Activated CD8-positive, alpha-beta memory T cell treated with anti-CD3 and anti-CD28 coated beads, Interleukin-2, amount 10 ng/mL, durations not matched to agents 7 days and 5 days (primary cell): Measurements from ENCODE around the gene SERINC3. TPM values are rescaled to one million over a fixed set of nuclear protein-coding genes. Genes with fewer than 3 reads are reported as not detected.

Source experiments
- ATAC-seq: fragments of 150-1000 bp; cut with Tn5 transposase; one replicate; pipeline ENCODE4 v1.10.0; 2021; ENCODE audit warnings: moderate library complexity
- CTCF ChIA-PET: fragments of 350-600 bp; sonication (Branson Sonifier 250); formaldehyde crosslinking; loops from one replicate; lab custom pipeline; 2021; ENCODE audit warnings: antibody characterized with exemption; lab: Charles Lee
- DNase-seq: peaks from one replicate; pipeline ENCODE4 v3.0.0-alpha.2; 2020
- H3K27ac Mint-ChIP-seq: one replicate; pipeline ENCODE4 v1.8.0; 2021; ENCODE audit warnings: mild to moderate bottlenecking, mixed read lengths
- H3K27me3 Mint-ChIP-seq: one replicate; pipeline ENCODE4 v1.8.0; 2021; ENCODE audit warnings: mixed read lengths
- H3K36me3 Mint-ChIP-seq: one replicate; pipeline ENCODE4 v1.8.0; 2021; ENCODE audit warnings: mild to moderate bottlenecking, mixed read lengths
- H3K4me1 Mint-ChIP-seq: one replicate; pipeline ENCODE4 v1.8.0; 2021; ENCODE audit warnings: mixed read lengths
- H3K4me3 Mint-ChIP-seq: one replicate; pipeline ENCODE4 v1.8.0; 2021; ENCODE audit warnings: mild to moderate bottlenecking, moderate library complexity, mixed read lengths
- H3K9me3 Mint-ChIP-seq: one replicate; pipeline ENCODE4 v1.8.0; 2022; ENCODE audit warnings: low read depth, mixed read lengths
- total RNA-seq, 2 experiments: library from RNA; stranded (reverse); gene quantifications; one replicate each; pipeline ENCODE4 v1.2.3, GENCODE V29; 2021

Gene SERINC3
- total RNA-seq, 2 experiments from 2014 or later, result 50.1 to 64.6 TPM

DNA sequence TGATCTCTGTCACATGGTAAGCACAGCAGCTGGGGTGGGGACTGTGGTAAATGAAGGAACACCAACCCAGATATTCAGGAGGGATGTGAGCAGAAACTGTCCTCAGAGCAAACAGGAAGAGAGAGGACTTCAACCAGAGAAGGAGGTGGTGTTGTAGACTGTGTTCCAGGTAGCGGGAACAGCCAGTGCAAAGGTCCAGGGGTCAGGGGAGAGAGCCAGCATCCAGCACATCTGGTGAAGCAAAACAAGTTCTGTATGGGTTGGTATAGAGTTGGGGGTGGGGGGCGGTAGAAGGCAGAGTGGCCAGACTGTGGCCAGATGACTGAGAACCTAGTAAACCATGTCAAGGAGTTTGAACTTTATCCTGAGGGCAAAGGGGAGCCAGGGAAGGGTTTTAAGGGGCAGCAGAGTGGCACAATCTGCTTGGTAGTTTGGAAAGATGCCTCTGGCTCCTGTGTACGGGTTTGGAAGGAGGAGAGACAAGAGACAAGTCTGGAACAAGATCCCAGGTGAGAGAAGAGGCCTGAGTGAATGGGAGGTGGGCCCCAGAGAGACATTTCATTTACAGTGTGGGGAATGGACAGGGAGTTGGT lies 73.9 kb downstream of the SERINC3 start:
- DNase-seq, result no peak
- no peaks in the 10 kb centered on the region for H3K9me3 Mint-ChIP-seq
- ATAC-seq, result no peak
- H3K36me3 Mint-ChIP-seq, result no peaks in the 10 kb centered on the region
- H3K27me3 Mint-ChIP-seq, result peaks cover 2% of the 10 kb centered on the region
- H3K4me1 Mint-ChIP-seq, result no peaks in the 10 kb centered on the region
- CTCF ChIA-PET, result no interaction called here
- H3K27ac Mint-ChIP-seq, result no peak overlapping the region
- H3K4me3 Mint-ChIP-seq, result no peak overlapping the region

Other genes starting within 250 kb of the SERINC3 start
- gene FITM2, start 210.9 kb downstream of the SERINC3 start, total RNA-seq, result 1 to 10 TPM; 2.4 to 2.5 TPM
- not detected for gene R3HDML, start 185.0 kb downstream of the SERINC3 start, total RNA-seq
- not detected for gene HNF4A, start 166.4 kb downstream of the SERINC3 start, total RNA-seq
- gene TTPAL, start 46.2 kb downstream of the SERINC3 start, total RNA-seq, result 10 to 100 TPM; 16.5 to 23.9 TPM
- gene PKIG, start 60.5 kb upstream of the SERINC3 start, total RNA-seq, result 1 to 10 TPM; 1.1 to 1.6 TPM
- gene ADA, start 129.6 kb upstream of the SERINC3 start, total RNA-seq, result 100 to 1,000 TPM in 1 of 2 experiments, 10 to 100 TPM in 1; 81.4 to 114 TPM
- gene CCN5, start 193.3 kb upstream of the SERINC3 start, total RNA-seq, result not detected
- gene KCNK15, start 223.8 kb upstream of the SERINC3 start, total RNA-seq, result not detected